Naive B cell (primary cell): Measurements from ENCODE around the gene IL4R. TPM values are rescaled to one million over a fixed set of nuclear protein-coding genes. Genes with fewer than 3 reads are reported as not detected.

ENCODE experiments used
- ATAC-seq, 2 donors: fragments of 150-1000 bp; cut with Tn5 transposase; 2 replicates each; pipeline ENCODE4 v1.10.0; 2021; ENCODE audit warnings: low read depth in 2 of 2, mild to moderate bottlenecking in 2 of 2, moderate library complexity in 2 of 2
- DNase-seq: peaks from one replicate; pipeline ENCODE4 v3.0.0; 2022
- H3K27ac Mint-ChIP-seq, 6 donors: one replicate each; pipeline ENCODE4 v1.8.0; 2020 to 2022; ENCODE audit warnings: mild to moderate bottlenecking in 6 of 6, mixed read lengths in 6 of 6, moderate library complexity in 5 of 6, inconsistent platforms in 2 of 6
- H3K27me3 Mint-ChIP-seq, 3 donors: one replicate each; pipeline ENCODE4 v1.8.0; 2021 to 2022; ENCODE audit warnings: mixed read lengths in 3 of 3, mild to moderate bottlenecking in 1 of 3
- H3K36me3 Mint-ChIP-seq, 2 donors: one replicate each; pipeline ENCODE4 v1.8.0; 2020 to 2022; ENCODE audit warnings: mixed read lengths in 2 of 2, inconsistent platforms in 1 of 2, mild to moderate bottlenecking in 1 of 2
- H3K4me1 Mint-ChIP-seq, 3 donors: one replicate each; pipeline ENCODE4 v1.8.0; 2020 to 2022; ENCODE audit warnings: mixed read lengths in 3 of 3, inconsistent platforms in 1 of 3, mild to moderate bottlenecking in 1 of 3, moderate library complexity in 1 of 3
- H3K4me3 Mint-ChIP-seq, 8 donors: one replicate each; pipeline ENCODE4 v1.8.0; 2020 to 2022; ENCODE audit warnings: mild to moderate bottlenecking in 8 of 8, mixed read lengths in 8 of 8, moderate library complexity in 8 of 8, inconsistent platforms in 2 of 8
- H3K9me3 Mint-ChIP-seq, 7 donors: one replicate each; pipeline ENCODE4 v1.8.0; 2020 to 2022; ENCODE audit warnings: mixed read lengths in 7 of 7, mild to moderate bottlenecking in 5 of 7, inconsistent platforms in 2 of 7, moderate library complexity in 1 of 7
- polyA plus RNA-seq, 6 donors: library from polyadenylated mRNA; unstranded; fragments of 300-500 nt; fragmentation: Illumina TruSeq; gene quantifications; one replicate each; pipeline ENCODE4 v1.2.3, GENCODE V29; 2021; ENCODE audit warnings: low read depth in 6 of 6

The IL4R gene
- polyA plus RNA-seq, 6 donors from 2014 or later = 355 to 1,202 (median 525) TPM

- Mint-ChIP-seq H3K4me3 (peak overlapping the region in 4 of 8 donors; percentile 1 to 51 (median 33)), H3K9me3 (no peaks in the 10 kb centered on the region), H3K27me3 (no peaks in the 10 kb centered on the region), H3K27ac (peak overlapping the region in 4 of 6 donors; percentile 21 to 95 (median 67)), H3K36me3 (peaks cover 31 to 47% of the 10 kb centered on the region in 2 donors), H3K4me1 (peaks cover 43 to 85% (median 66%) of the 10 kb centered on the region in 3 donors)
- ATAC-seq (no peak), DNase-seq (no peak)
Measured at GRCh38 chr16:27330542-27330941, 16.8 kb downstream of the IL4R start.

GRCh38 chr16:27332105-27332504 lies 18.3 kb downstream of the IL4R start:
- Mint-ChIP-seq H3K27ac (peak overlapping the region in 4 of 6 donors; percentile 35 to 71 (median 51)), H3K4me3 (peak overlapping the region in 2 of 8 donors; percentile 61 to 64), H3K9me3 (no peaks in the 10 kb centered on the region), H3K36me3 (peaks cover 31 to 47% of the 10 kb centered on the region in 2 donors), H3K4me1 (peaks cover 49 to 83% (median 66%) of the 10 kb centered on the region in 3 donors), H3K27me3 (no peaks in the 10 kb centered on the region)
- no peak for DNase-seq
- ATAC-seq = no peak

- H3K4me1 Mint-ChIP-seq = peaks cover 47 to 82% (median 65%) of the 10 kb centered on the region in 3 donors
Measured at GRCh38 chr16:27333104-27333503, 19.3 kb downstream of the IL4R start.

GRCh38 chr16:27333549-27333948 lies 19.8 kb downstream of the IL4R start:
- Mint-ChIP-seq H3K27ac (peak overlapping the region in 2 of 6 donors; percentile 67 to 91), H3K36me3 (peaks cover 31 to 50% of the 10 kb centered on the region in 2 donors), H3K9me3 (no peaks in the 10 kb centered on the region), H3K27me3 (no peaks in the 10 kb centered on the region), H3K4me3 (no peak overlapping the region), H3K4me1 (peaks cover 51 to 82% (median 68%) of the 10 kb centered on the region in 3 donors)
- ATAC-seq = no peak
- DNase-seq = no peak

More at GRCh38 chr16:27333104-27333503, 19.3 kb downstream of the IL4R start:
- H3K36me3 Mint-ChIP-seq = peaks cover 31 to 50% of the 10 kb centered on the region in 2 donors
- DNase-seq (no peak), ATAC-seq (no peak)
- no peaks in the 10 kb centered on the region for H3K9me3 Mint-ChIP-seq
- no peaks in the 10 kb centered on the region for H3K27me3 Mint-ChIP-seq
- H3K27ac Mint-ChIP-seq = peak overlapping the region in 3 of 6 donors; percentile 61 to 80 (median 67)
- peak overlapping the region in 1 of 8 donors; percentile 49 for H3K4me3 Mint-ChIP-seq

- Mint-ChIP-seq H3K4me3 (peak overlapping the region in 3 of 8 donors; percentile 9 to 48 (median 15)), H3K27me3 (no peaks in the 10 kb centered on the region), H3K4me1 (peaks cover 46 to 81% (median 67%) of the 10 kb centered on the region in 3 donors), H3K27ac (peak overlapping the region in 3 of 6 donors; percentile 8 to 91 (median 52)), H3K9me3 (no peaks in the 10 kb centered on the region), H3K36me3 (peaks cover 31 to 43% of the 10 kb centered on the region in 2 donors)
- no peak for DNase-seq
- no peak for ATAC-seq
Measured at GRCh38 chr16:27334192-27334764, 20.5 kb downstream of the IL4R start.

GRCh38 chr16:27334838-27335237 lies 21.1 kb downstream of the IL4R start:
- Mint-ChIP-seq H3K27ac (peak overlapping the region in 2 of 6 donors; percentile 82 to 89), H3K9me3 (no peaks in the 10 kb centered on the region), H3K4me3 (peak overlapping the region in 1 of 8 donors; percentile 6), H3K36me3 (peaks cover 31 to 39% of the 10 kb centered on the region in 2 donors), H3K4me1 (peaks cover 42 to 81% (median 67%) of the 10 kb centered on the region in 3 donors), H3K27me3 (no peaks in the 10 kb centered on the region)
- DNase-seq (no peak), ATAC-seq (no peak)

- no peaks in the 10 kb centered on the region for H3K9me3 Mint-ChIP-seq
- H3K4me1 Mint-ChIP-seq = peaks cover 40 to 81% (median 69%) of the 10 kb centered on the region in 3 donors
- DNase-seq (no peak), ATAC-seq (no peak)
- H3K27ac Mint-ChIP-seq = peak overlapping the region in 5 of 6 donors; percentile 58 to 89 (median 82)
- peaks cover 32 to 36% of the 10 kb centered on the region in 2 donors for H3K36me3 Mint-ChIP-seq
- H3K4me3 Mint-ChIP-seq = peak overlapping the region in 3 of 8 donors; percentile 16 to 41 (median 35)
- no peaks in the 10 kb centered on the region for H3K27me3 Mint-ChIP-seq
Measured at GRCh38 chr16:27335349-27336053, 21.7 kb downstream of the IL4R start.

GRCh38 chr16:27337024-27337423 lies 23.2 kb downstream of the IL4R start:
- DNase-seq (peak; percentile 33), ATAC-seq (peak; percentile 76 to 79)
- Mint-ChIP-seq H3K4me3 (peak overlapping the region in 6 of 8 donors; percentile 16 to 73 (median 56)), H3K27ac (peak overlapping the region in 4 of 6 donors; percentile 81 to 96 (median 84)), H3K4me1 (peaks cover 53 to 86% (median 84%) of the 10 kb centered on the region in 3 donors), H3K27me3 (no peaks in the 10 kb centered on the region), H3K9me3 (no peaks in the 10 kb centered on the region), H3K36me3 (peaks cover 34 to 47% of the 10 kb centered on the region in 2 donors)

- peak overlapping the region in 3 of 8 donors; percentile 50 to 77 (median 59) for H3K4me3 Mint-ChIP-seq
- peaks cover 51 to 85% (median 70%) of the 10 kb centered on the region in 3 donors for H3K4me1 Mint-ChIP-seq
- peak overlapping the region in 5 of 6 donors; percentile 20 to 87 (median 54) for H3K27ac Mint-ChIP-seq
- no peaks in the 10 kb centered on the region for H3K9me3 Mint-ChIP-seq
- no peaks in the 10 kb centered on the region for H3K27me3 Mint-ChIP-seq
- ATAC-seq (no peak), DNase-seq (no peak)
- H3K36me3 Mint-ChIP-seq = peaks cover 29 to 45% of the 10 kb centered on the region in 2 donors
Measured at GRCh38 chr16:27339180-27339579, 25.4 kb downstream of the IL4R start.

- Mint-ChIP-seq H3K27me3 (no peaks in the 10 kb centered on the region), H3K4me1 (peaks cover 45 to 85% (median 57%) of the 10 kb centered on the region in 3 donors), H3K4me3 (peak overlapping the region in 6 of 8 donors; percentile 19 to 75 (median 60)), H3K9me3 (no peaks in the 10 kb centered on the region), H3K27ac (peak overlapping the region in 5 of 6 donors; percentile 15 to 94 (median 82)), H3K36me3 (peaks cover 18 to 31% of the 10 kb centered on the region in 2 donors)
- no peak for DNase-seq
- no peak for ATAC-seq
Measured at GRCh38 chr16:27340654-27341053, 26.9 kb downstream of the IL4R start.

GRCh38 chr16:27341549-27341948 lies 27.8 kb downstream of the IL4R start:
- H3K4me1 Mint-ChIP-seq = peaks cover 42 to 84% (median 56%) of the 10 kb centered on the region in 3 donors
- H3K27ac Mint-ChIP-seq = peak overlapping the region; percentile 87 to 94 (median 90)
- ATAC-seq (peak; percentile 79 to 85), DNase-seq (peak; percentile 35)
- peaks cover 12 to 26% of the 10 kb centered on the region in 2 donors for H3K36me3 Mint-ChIP-seq
- H3K4me3 Mint-ChIP-seq = peak overlapping the region in 7 of 8 donors; percentile 19 to 71 (median 52)
- H3K27me3 Mint-ChIP-seq = no peaks in the 10 kb centered on the region
- H3K9me3 Mint-ChIP-seq = no peaks in the 10 kb centered on the region

- Mint-ChIP-seq H3K9me3 (no peaks in the 10 kb centered on the region), H3K27ac (peak overlapping the region in 4 of 6 donors; percentile 75 to 94 (median 88)), H3K36me3 (peaks cover 12 to 26% of the 10 kb centered on the region in 2 donors), H3K27me3 (no peaks in the 10 kb centered on the region), H3K4me3 (peak overlapping the region in 4 of 8 donors; percentile 47 to 70 (median 58)), H3K4me1 (peaks cover 42 to 87% (median 56%) of the 10 kb centered on the region in 3 donors)
- DNase-seq (no peak), ATAC-seq (no peak)
Measured at GRCh38 chr16:27341971-27342370, 28.2 kb downstream of the IL4R start.

- Mint-ChIP-seq H3K4me3 (peak overlapping the region in 1 of 8 donors; percentile 21), H3K4me1 (peaks cover 37 to 77% (median 47%) of the 10 kb centered on the region in 3 donors), H3K36me3 (peaks cover 16 to 47% of the 10 kb centered on the region in 2 donors), H3K27me3 (no peaks in the 10 kb centered on the region), H3K27ac (peak overlapping the region in 5 of 6 donors; percentile 18 to 89 (median 49)), H3K9me3 (peaks cover 0 to 2% (median 0%) of the 10 kb centered on the region in 7 donors)
- no peak for ATAC-seq
- DNase-seq = no peak
Measured at GRCh38 chr16:27344721-27345120, 30.9 kb downstream of the IL4R start.
